A172 (cell line): Measurements from ENCODE around the gene PRRT1. TPM values are rescaled to one million over a fixed set of nuclear protein-coding genes. Genes with fewer than 3 reads are reported as not detected.
"Not testable (repeated sequence)": the region's sequence is repeated elsewhere in the genome, so short reads cannot be mapped to it uniquely, and the experiment has no call there.

Source experiments
- DNase-seq: peaks from one replicate; pipeline ENCODE4 v3.0.0-alpha.2; 2015; ENCODE audit warnings: low spot score
- total RNA-seq: library from RNA; depleted of rRNA; stranded (reverse); fragments of >200 nt; shearing (Covaris generic); gene quantifications from 2 replicates; pipeline ENCODE4 v1.2.3, GENCODE V29; 2014

The PRRT1 gene
- total RNA-seq, 1 experiment from 2014 or later: not detected

GRCh38 chr6:32151181-32151862 lies 417 bp downstream of the PRRT1 start:
- DNase-seq: no peak

- DNase-seq: no peak
Observed at GRCh38 chr6:32149932-32150870, 1.5 kb downstream of the PRRT1 start.

DNA sequence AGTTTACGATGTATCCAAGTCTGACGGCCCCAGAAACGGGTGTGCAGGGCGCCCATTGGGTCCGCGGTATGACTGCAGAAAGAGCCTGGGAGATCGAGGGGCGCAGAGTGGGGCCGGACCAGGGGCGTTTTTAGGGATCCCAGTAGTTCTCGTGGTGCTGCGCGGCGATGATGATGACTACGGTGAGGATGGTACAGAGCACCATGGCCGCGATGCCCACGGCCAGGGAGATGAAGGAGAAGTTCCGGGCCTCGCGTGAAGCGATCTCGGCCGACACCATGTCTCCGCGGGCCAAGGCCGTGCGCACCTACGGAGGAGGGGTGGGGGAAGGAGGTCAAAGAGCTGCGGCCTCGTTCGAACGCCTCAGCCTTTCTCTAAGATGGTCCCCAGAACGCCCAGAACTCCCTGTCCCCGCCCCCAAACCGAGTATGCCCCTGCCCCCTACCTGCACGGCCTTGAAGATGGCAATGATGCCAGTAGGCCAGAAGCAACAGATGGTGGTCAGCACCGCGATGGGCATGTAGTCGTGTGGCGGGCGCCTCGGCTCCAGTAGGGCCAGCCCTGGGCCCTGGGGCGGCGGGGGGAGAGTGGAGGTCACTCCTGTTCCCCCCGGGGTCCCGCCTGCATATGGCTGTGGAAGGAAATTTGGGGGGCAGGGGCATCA lies 2.5 kb downstream of the PRRT1 start:
- no peak for DNase-seq

DNA sequence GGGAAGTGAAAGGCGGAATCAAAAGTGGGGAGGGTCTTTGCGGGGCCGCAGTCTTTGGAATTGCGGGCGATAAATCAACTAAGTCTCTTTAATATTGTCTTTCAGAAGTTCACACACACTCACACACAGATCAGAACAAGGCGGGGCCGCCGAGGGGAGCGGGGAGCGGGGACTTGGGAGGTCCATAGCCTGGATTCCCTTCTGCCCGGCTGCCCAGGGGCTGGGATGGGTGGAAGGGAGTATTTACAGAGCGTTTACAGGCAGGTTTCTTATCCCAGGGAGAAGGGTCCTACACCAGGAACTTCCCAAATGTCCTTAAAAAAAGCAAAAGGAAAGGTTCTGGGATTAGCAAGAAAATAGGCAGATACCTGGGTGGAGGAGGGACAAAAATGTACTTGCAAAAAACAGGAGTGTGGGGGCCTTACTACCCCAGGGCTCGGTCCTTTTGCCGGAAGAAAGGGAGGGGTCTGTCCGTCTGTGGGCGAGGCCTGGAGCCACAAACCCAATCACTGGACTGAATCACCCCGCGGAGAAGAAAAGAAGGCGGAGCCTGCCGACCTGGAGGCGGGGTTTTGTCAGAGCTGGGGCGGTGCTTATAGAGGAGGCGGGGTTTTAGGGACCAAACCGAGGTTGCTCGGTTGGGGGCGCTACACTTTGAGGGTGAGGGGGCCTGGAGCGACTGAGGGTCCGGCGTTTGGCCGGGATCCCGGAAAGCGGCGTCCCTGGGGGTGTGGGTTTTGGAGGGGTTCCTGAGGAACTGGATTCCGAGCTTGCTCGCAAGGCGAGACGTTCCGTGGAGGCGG lies 3.2 kb downstream of the PRRT1 start:
- no peak for DNase-seq

GRCh38 chr6:32147401-32148132 lies 4.2 kb downstream of the PRRT1 start:
- no peak for DNase-seq

DNA sequence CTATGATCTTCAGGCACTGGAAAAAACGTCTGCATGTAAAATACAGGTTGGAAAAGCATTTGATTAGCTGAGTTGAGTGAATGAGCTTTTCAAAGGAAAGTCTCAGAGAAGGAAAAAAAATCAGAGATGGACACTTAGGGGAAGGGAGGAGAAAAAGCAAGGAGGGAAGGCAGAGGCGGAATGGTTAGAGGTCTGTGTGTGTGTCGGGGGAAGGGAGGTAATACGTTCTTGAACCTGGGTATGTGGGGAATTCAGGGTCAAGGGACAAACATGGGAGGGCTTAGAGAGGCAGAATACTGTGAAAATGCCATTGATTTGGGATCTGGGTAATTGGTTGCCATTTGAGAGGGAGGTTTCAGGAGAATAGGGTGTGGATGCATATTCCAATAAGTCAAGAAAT lies 5.1 kb downstream of the PRRT1 start:
- DNase-seq: no peak

DNA sequence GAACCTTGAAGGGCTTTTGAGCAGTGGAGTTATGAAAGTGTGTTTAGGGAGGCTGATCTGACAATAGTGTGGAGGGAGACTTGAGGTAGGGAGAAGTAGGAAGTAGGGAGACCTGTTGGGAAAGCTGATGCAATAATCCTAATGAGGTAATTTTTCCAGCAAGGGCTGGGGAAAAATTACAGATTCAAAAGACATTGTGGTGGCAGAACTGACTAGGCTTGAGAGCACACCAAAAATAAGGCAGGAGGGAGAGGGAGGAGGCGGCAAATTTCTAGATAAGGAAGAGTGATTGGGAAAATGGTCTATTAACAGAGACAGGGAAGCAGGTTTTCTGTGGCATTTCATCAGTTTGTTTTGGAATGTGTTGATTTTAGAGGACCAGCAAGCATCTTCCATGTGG lies 5.5 kb downstream of the PRRT1 start:
- no peak for DNase-seq

DNA sequence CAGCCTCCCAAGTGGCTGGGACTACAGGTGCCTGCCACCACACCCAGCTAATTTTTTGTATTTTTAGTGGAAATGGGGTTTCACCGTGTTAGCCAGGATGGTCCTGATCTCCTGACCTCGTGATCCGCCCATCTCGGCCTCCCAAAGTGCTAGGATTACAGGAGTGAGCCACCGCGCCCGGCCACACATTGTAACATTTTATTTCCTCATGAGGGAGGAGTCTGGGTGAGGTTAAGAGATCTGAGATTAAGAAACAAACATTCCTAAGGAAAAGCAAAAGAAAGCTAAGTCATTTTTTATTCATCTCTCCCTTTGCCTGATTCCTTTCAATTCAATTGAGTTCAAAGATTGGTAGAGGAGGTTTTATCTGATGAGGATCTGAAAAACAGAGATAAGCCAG lies 7.5 kb downstream of the PRRT1 start:
- not testable (repeated sequence) for DNase-seq

- DNase-seq: no peak
Observed at GRCh38 chr6:32140420-32141046, 11.2 kb downstream of the PRRT1 start.

- DNase-seq: no peak
Observed at GRCh38 chr6:32139590-32139989, 12.1 kb downstream of the PRRT1 start.

DNA sequence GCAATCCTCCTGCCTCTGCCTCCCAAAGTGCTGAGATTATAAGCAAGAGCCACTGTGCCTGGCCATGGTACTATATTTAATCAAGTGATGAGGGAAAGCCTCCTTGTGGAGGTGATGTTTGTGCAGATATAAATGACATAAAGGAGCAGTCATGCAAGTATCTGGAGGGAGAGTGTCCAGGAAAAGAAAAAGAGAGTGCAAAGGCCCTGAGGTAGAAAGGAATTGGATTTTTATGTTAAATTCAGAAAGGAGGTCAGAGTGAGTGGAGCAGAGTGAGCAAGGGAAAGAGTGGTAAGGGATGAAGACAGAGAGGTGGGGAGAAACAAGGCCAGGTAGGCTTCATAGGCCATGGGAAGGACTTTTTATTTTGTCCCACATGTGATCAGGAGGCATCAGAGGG lies 14.3 kb downstream of the PRRT1 start:
- DNase-seq: no peak

DNA sequence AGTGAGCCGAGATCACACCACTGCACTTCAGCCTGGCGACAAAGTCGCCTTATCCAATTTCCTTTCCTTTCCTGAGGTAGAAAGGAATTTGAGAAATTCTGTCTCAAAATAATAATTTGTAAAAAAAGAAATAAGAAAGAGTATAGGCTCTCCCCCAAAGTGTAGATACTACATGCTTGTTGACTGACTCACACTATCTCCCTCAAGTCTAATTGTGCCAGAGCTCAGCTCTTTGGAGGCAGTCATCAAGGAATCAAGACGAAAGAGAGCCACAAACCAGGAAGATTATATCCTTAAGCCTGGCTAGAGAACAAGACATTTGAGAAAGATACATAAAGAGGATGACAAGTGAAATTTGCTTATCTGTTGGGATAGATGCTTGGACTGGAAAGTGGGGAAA lies 18.0 kb downstream of the PRRT1 start:
- DNase-seq: no peak

GRCh38 chr6:32132110-32132509 lies 19.6 kb downstream of the PRRT1 start:
- DNase-seq: no peak

GRCh38 chr6:32131439-32131948 lies 20.2 kb downstream of the PRRT1 start:
- no peak for DNase-seq

- no peak for DNase-seq
Observed at GRCh38 chr6:32129297-32130088, 22.2 kb downstream of the PRRT1 start.

DNA sequence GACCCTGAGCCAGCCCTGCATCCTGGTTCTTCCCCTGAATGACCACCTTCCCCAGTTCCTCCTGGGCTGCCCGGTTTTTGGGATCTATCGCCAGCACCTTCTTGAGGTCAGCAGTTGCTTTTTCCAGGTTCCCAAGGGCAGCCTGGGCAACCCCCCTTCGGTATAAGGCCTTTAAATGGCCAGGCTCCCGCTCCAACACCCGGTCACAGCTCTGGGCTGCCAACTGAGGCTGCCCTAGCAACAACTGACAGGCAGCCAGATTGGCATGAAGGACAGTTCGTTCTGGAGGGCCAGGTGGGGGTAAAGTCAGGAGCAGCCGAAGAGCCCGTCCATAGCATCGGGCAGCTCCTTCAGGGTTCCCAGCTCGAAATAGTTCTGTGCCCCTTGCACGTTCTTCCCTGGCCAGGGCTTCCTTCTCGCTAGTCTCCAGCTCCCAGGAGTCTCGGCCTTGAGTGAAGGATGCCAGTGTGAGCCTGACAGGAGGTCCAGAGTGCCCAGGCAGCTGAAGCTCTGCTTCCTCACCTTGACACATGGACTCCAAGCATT lies 22.9 kb downstream of the PRRT1 start:
- DNase-seq: no peak

GRCh38 chr6:32127717-32128592 lies 23.8 kb downstream of the PRRT1 start, which contains the start of gene ATF6B:
TSS of gene ATF6B (minus strand) at chr6:32128246. CDS start at chr6:32128207, 39 bp downstream.
- DNase-seq: peak; percentile 99

- DNase-seq: no peak
Observed at GRCh38 chr6:32127409-32127716, 24.4 kb downstream of the PRRT1 start.
